ENCODE measurements around the gene CFAP97D2.

The CFAP97D2 gene

GRCh38 chr13:114130131-114130836, 48.8 kb upstream of the CFAP97D2 start:
- no peak; the same call in 2 of the 3 replicates for ATAC-seq
- no peak for TF ChIP-seq TCF4 (CRISPR knock-in tag; IDR thresholded peaks at IDR 0.05; ENCODE audit: borderline replicate concordance)

GRCh38 chr13:114130837-114131582, 48.0 kb upstream of the CFAP97D2 start:
- no peak for TF ChIP-seq ARNTL (CRISPR knock-in tag; IDR thresholded peaks at IDR 0.05; ENCODE audit: borderline replicate concordance, low read depth)
- 0 out of 2 replicates have a peak, but pooled peaks have one; percentile 32 for TF ChIP-seq TSHZ2 (CRISPR knock-in tag; IDR thresholded peaks at IDR 0.05)
- ATAC-seq = peak; percentile 64

GRCh38 chr13:114131583-114132418, 47.3 kb upstream of the CFAP97D2 start:
- no peak for TF ChIP-seq ZFP30 (CRISPR knock-in tag; IDR thresholded peaks at IDR 0.05)
- TF ChIP-seq ZNF8 (CRISPR knock-in tag; IDR thresholded peaks at IDR 0.05) = no peak
- TF ChIP-seq RARB (CRISPR knock-in tag; IDR thresholded peaks at IDR 0.05) = no peak
- no peak for TF ChIP-seq GLIS3 (CRISPR knock-in tag; IDR thresholded peaks at IDR 0.05)
- TF ChIP-seq CSRNP3 (CRISPR knock-in tag; IDR thresholded peaks at IDR 0.05) = no peak
- no peak for TF ChIP-seq ZFP3 (CRISPR knock-in tag; IDR thresholded peaks at IDR 0.05)
- no peak for TF ChIP-seq TOX (CRISPR knock-in tag; IDR thresholded peaks at IDR 0.05; ENCODE audit: borderline replicate concordance)
- no peak for TF ChIP-seq SNAI2 (CRISPR knock-in tag; IDR thresholded peaks at IDR 0.05)
- TF ChIP-seq TSHZ2 (CRISPR knock-in tag; IDR thresholded peaks at IDR 0.05) = no peak
- no peak for TF ChIP-seq ARNTL (CRISPR knock-in tag; IDR thresholded peaks at IDR 0.05; ENCODE audit: borderline replicate concordance, low read depth)
- no peak for TF ChIP-seq OSR1 (CRISPR knock-in tag; IDR thresholded peaks at IDR 0.05)
- no peak for TF ChIP-seq POU6F1 (CRISPR knock-in tag; IDR thresholded peaks at IDR 0.05; ENCODE audit: borderline replicate concordance, low read depth)
- no peak for TF ChIP-seq PATZ1 (CRISPR knock-in tag; IDR thresholded peaks at IDR 0.05; ENCODE audit: borderline replicate concordance)
- peak; percentile 14 for ATAC-seq
